NT2/D1 (cell line): ENCODE results near the gene OLFML2A.

Experiments
- SUZ12 ChIP-seq: IDR thresholded peaks from 2 replicates; pipeline ENCODE4 v1.6.1; 2011; ENCODE audit not compliant: insufficient read length, insufficient read depth; ENCODE audit errors: extremely low read depth
- YY1 ChIP-seq: IDR thresholded peaks from 2 replicates; pipeline ENCODE4 v1.6.1; 2011; ENCODE audit not compliant: insufficient read length, insufficient read depth
- ZNF274 ChIP-seq: IDR thresholded peaks from 2 replicates; pipeline ENCODE4 v1.6.1; 2011; ENCODE audit warnings: mild to moderate bottlenecking, low read depth, low read length

DNA sequence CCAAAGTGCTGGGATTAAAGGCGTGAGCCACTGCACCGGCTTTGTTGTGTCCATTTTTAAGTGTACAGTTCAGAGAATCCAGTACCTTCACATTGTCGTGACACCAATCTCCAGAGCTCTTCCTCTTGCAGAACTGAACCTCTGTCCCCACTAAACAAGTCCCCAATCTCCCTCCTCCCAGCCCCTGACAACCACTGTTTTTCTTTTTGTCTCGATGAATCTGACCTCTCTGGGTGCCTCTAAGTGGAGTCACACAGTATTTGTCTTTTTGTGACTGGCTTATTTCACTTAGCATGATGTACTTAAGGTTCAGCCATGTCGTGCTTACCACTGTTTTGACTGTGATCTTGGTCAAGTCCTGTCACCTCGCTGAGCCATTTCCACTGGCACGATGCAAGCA lies 77.9 kb downstream of the OLFML2A start:
- no peak for TF ChIP-seq ZNF274
- TF ChIP-seq SUZ12: no peak
- TF ChIP-seq YY1: no peak
